Stimulated activated naive CD4-positive, alpha-beta T cell (primary cell): ENCODE measurements around the gene MLF2.

Source experiments
- DNase-seq, 6 experiments: peaks; one replicate each; lab custom pipeline; 2025; lab: John Stamatoyannopoulos, UW

Gene MLF2

DNA sequence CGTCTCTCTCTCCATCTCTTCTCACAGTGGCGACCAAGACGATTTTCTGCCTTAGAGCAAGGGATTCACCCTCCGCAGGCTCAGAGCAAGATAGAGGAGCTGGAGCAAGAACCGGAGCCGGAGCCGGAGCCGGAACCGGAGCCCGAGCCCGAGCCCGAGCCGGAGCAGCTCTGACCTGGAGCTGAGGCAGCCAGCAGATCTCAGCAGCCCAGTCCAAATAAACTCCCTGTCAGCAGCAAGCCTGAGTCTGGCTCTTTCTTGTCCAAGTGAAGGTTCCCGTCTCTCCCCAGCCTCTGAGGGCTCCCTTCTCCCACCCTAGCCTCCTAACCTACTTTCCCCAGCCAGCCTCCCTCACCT is 25.3 kb upstream of the MLF2 start:
- DNase-seq, result no peak

DNA sequence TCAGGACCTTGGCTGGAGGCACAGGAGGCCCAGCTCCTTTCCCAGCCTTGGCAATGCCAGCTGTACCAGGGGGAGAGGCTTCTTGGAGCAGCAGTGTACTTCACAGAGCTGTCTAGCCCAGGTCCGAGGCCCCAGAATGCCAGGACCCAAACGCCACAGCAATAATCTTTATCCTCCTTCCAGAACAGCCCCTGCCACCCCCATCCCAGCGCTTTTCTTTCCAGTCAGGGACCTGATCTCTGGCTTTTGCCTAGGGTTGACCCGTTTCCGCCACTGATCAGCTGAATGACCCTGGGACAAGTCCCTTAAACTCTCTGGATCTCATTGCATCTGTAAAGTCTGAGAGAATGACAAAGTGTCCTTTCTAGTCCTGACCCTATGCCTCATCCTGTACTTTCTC is 24.4 kb upstream of the MLF2 start:
- DNase-seq, result no peak

DNA sequence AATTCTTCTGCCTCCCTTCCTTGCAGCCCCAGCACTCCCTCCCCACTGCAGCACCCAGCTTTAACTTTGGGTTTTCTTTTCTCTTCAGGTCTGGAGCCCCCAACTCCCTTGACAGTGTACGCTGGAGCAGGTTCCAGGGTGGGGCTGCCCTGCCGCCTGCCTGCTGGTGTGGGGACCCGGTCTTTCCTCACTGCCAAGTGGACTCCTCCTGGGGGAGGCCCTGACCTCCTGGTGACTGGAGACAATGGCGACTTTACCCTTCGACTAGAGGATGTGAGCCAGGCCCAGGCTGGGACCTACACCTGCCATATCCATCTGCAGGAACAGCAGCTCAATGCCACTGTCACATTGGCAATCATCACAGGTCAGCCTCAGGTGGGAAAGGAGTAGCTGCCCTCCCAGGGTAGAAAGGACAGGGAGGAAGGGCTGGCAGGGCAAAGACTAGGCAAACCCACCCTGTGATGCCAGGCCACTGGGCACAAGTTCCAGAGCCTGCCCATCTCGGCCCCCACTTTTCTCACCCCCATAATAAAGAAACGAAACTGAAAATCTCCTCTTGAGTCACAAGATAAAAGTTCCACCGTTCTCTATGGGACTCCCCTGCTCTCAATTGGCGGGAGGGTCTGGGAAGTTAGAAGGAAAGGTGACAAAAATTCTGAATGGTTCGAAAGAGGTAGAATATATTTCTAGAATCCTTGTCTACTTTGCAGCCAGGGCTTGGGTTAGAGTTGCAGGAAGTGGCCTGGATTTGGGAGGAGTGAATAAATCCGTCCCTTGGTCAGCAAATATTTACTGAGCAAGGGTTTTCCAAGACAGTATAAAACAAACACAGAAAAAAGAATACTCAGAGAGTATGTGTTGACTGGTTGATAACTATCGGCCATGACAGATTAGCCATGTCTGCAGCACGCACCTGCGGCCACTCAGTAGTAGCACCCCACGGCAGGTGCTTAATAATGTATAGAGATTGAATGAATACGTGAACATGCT is 22.5 kb upstream of the MLF2 start:
- no peak for DNase-seq

DNA sequence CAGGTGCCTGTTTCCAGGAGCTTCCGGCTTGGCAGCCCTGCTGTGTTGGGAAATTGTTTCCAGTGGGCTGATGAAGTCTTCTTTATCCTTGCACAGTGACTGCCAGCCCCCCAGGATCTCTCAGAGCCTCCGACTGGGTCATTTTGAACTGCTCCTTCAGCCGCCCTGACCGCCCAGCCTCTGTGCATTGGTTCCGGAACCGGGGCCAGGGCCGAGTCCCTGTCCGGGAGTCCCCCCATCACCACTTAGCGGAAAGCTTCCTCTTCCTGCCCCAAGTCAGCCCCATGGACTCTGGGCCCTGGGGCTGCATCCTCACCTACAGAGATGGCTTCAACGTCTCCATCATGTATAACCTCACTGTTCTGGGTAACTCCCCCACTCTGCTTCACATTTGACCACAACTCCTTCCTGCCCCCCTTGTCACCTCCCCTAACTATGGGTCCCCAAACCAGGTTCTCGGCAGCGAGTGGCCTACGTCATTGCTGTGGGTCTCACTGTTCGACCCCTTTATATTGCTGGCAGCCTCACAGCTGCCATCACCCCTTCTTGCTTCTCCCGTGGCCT is 21.6 kb upstream of the MLF2 start:
- DNase-seq, result no peak

DNA sequence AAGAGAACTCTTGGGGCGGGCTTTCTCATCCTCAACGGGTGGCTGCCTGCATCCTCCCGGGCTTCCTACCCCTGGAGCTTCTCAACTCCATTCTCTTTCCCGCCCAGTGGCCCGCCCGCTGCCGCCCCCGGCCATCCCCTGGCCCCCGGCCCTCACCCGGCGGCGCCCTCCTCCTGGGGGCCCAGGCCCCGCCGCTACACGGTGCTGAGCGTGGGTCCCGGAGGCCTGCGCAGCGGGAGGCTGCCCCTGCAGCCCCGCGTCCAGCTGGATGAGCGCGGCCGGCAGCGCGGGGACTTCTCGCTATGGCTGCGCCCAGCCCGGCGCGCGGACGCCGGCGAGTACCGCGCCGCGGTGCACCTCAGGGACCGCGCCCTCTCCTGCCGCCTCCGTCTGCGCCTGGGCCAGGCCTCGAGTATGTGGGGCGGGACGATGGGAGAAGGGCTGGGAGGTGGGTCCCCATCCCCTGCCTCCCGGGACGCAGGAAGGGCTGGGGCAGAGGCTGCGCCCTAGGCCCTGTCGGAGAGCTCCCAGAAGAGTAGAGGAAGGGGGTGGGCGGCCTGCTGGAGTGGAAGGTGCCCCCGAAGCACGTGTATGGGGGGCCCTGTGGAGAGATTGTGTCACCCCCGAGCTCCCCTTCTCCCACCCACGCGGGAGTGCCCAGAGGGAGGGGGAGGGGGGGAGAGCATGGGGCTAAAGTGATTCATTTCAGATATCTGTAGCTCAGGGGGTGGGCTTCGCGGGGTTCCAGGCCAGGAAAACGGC is 20.8 kb upstream of the MLF2 start:
- DNase-seq, result no peak

DNA sequence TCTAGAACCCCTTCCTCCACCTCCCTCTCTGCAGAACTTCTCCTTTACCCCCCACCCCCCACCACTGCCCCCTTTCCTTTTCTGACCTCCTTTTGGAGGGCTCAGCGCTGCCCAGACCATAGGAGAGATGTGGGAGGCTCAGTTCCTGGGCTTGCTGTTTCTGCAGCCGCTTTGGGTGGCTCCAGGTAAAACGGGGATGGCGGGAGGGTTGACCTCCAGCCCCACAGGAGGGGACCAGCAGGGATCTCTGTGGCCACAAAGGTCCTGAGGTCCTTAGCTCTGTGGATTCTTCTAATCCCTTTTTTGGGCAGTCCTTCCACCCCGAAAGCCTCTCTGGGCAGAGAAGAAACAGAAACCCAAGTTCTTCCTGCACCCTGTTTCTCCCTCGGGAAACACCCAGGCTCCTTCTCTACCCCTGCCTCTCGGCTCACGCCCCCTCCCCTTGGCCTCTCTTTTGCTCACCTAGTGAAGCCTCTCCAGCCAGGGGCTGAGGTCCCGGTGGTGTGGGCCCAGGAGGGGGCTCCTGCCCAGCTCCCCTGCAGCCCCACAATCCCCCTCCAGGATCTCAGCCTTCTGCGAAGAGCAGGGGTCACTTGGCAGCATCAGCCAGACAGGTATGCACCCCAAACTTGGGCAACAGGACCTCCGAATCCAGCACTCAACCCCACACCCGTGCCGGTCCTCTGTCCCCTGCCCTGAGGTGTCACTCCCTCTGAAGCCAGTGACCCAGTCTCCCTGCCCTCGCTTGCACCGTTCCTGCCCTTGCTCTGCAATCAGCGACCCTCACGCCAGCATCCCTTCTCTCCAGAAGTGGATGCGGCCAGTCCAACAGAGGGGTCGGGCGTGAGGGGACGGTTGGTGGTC is 20.0 kb upstream of the MLF2 start:
- no peak for DNase-seq

DNA sequence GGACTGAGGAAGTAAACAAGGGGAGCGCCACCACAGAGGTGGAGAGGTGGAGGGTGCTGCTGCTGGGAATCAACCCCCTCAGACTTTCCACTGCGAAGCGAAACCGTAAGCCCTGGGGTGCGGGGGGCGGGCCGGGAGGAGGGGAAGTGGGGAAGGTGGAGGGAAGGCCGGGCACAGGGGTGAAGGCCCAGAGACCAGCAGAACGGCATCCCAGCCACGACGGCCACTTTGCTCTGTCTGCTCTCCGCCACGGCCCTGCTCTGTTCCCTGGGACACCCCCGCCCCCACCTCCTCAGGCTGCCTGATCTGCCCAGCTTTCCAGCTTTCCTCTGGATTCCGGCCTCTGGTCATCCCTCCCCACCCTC is 19.4 kb upstream of the MLF2 start, which contains the start of gene LAG3:
Gene LAG3 (plus strand): TSS at position 190 of the 365 bp plus-strand sequence. CDS start 333 bp downstream, outside the sequence.
- peak in 2 of 6 experiments; percentile 8 to 22 for DNase-seq

DNA sequence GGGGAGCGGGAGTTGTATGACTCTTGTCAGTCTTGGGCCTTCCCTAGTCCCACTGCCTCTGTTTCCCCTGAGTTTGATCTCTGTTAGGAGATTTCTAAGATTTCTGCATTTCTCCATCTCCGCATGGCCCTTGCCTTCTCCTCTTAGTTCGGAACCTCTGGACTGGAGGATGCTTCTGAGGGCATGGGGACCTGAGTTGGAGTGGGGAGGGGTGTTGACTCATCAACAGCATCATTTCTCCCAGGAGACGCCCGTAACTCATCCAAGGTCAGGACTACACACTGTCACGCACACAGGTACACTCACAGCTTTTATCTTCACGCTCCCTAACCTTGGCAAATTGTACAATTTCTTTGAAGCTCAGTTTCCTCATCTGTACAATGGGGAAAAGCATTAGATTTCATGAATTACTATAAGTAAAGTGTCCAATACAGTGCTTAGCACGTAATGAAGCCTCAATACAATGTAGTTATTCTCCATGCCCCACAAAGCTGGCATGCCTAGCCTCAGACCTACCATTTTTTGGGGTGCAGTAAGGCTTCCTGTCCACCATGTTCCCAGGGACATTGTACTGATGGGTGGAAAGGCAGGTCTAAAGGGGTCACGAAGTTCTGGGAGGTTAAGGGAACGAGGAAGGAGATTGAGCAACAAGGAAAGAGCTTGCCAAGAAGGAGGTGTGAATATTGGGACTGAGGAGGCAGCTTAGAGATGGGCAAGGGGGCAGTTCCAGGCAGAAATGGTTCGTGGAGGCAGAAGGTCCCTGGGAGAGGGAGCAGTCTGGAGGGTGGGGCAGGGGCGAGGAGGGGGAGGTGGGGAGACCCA is 18.8 kb upstream of the MLF2 start:
- DNase-seq, result no peak

DNA sequence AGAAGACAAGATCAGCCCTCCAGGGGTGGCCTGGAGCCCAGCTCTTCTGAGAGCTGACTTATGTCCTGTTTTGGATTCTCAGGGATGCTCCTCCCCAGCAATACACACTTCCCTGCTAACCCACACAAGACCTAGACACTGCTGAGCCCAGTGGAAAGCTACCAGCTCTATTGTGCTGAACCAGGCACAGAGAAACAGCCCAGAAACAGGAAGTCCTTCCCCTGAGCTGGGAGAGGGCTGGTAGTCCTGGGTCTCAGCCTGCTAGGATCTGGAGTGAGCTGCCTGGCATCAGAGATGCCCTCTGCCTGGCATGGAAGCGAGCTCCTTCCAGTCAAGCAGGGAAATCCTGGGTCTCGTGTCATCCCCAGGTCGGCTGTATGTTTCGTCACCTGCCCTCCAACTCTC is 18.2 kb upstream of the MLF2 start:
- DNase-seq, result no peak

DNA sequence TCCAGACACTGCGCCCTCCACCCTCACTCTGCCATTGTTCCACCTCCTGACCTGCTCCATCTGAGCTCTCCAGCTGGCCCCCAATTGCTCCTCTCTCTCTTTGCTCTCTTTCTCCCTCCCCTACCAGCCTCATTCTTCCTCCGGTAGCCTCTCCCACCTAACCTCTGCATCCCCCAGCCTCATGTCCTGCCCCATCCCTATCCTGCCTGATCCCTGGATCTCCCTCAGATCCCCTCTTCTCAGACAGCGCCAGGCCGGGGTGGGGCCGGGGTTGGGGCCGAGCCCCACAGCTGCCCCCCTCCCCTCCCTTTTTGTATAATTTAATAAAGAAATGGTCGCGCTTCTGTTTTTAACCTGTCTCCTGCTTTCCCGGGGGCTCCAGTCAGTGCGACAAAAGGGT is 17.7 kb upstream of the MLF2 start:
- DNase-seq, result no peak

DNA sequence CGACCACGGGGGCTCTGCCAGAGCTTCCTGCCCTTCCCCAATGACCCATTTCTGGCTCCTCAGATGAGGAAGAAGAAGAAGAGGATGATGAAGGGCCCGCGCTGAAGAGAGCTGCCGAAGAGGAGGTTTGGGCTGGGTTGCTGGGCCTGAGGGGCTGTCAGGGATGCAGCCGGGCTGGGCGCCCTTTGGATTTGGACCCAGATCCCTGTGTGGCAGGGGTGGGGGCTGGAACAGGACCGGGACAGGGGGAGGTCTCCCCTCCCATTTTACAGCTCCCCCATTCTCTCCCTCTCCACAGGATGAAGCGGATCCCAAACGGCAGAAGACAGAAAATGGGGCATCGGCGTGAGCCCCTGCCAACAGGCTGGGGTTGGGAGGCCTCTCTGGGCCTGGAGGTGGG is 17.2 kb upstream of the MLF2 start:
- no peak for DNase-seq

DNA sequence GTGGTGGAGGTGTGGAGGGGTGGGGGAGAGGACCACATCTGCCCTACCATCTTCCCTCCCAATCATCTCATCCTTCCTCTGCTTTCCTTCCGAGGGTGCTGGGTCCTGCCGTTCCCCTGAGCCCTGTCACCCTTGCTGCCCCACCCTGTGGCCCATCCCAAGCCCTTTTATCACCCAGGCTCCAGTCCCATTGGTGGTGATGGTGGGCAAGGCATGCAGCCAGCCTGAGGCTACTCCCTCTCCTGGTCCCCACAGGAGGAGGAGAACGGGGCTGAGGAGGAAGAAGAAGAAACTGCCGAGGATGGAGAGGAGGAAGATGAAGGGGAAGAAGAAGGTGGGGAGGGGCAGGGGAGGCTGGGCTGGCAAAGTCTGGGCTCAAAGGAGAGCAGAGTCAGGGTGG is 16.7 kb upstream of the MLF2 start:
- no peak for DNase-seq

DNA sequence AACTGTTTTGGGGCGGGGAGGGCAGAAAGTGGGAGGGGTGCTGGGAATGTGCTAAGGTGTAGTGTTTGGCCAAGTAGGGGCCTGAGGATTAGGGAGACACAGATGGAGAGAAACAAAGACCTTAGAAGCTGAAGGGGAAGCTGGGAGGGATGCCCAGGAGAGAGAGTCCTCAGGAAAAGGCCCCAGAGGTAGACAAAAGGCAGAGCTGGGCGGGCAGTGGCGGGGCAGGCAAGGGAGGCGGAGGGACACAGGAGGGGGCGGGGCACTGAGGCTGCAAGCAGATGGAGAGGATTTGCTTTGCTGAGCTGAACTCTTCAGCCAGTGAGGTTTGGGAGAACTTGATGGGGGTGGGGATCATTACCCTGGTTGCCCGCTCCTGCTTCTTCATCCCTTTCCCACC is 16.0 kb upstream of the MLF2 start:
- DNase-seq, result no peak

DNA sequence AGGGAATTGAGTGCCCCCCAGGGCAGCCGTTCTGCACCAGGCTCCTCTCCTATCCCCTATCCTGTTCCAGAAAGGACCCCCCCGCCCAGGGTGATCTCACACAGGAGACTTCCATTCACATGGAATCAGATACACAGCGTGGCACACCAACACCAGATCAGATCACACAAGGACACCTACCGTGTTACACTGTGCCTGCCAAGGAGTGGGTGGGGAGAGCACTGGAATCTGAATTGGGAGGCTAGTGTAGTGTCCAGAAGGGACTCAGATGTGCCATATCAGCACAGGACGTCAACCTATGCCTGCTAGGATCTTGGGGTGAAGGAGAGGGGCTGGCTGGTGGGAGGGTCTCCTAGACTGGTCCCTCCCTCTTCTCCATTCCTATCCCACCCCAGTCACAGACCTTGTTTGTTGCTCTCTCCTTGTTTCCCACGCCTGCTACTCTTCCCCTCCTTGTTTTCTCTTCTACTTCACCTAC is 15.5 kb upstream of the MLF2 start:
- DNase-seq, result no peak

DNA sequence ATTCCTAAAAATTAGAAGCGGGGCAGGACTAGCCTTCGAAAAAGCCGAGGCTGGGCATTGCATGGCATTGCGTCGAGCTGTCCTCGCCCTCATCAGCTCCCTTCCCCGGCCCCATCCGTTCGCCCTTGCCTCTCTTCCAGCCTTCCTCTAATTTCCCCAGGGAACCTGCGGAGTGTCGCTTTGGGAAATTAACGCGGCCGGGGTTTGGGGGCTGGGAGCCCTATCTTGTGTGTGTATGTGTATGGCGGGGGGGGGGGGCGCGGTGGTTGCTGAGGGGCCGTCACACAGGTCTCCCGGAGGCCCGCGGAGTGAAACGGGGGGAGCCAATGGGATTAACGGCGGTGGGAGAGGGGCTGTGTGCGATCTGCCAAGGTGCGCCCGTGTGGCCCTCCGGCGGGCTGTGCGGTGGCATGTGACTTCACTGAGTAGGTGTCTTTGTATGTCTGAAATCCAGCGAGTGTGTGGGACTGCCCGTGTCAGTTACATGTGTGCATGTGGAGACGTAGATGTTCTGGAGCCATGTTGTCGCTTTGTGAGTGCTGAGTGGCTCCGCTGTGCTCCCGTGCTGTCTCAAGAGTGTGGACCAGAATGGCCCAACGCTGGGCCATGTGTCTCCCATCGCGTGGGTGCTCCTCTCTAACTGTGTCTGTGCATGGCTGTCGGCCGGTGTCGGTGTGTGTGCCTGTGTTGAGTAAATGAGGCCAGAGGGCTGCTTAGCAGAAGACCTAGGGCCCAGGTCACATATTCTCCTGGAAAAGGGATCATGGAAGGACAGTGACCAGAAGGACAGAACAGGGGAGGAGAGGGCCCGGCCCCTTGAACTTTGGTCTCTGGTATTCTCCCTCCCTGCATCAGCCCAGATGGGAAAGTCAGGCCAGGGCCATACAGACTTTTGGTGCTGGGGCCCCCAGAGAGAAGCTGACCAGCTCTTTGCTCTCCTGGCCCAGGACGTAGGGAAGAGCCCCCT is 14.7 kb upstream of the MLF2 start:
- no peak for DNase-seq

DNA sequence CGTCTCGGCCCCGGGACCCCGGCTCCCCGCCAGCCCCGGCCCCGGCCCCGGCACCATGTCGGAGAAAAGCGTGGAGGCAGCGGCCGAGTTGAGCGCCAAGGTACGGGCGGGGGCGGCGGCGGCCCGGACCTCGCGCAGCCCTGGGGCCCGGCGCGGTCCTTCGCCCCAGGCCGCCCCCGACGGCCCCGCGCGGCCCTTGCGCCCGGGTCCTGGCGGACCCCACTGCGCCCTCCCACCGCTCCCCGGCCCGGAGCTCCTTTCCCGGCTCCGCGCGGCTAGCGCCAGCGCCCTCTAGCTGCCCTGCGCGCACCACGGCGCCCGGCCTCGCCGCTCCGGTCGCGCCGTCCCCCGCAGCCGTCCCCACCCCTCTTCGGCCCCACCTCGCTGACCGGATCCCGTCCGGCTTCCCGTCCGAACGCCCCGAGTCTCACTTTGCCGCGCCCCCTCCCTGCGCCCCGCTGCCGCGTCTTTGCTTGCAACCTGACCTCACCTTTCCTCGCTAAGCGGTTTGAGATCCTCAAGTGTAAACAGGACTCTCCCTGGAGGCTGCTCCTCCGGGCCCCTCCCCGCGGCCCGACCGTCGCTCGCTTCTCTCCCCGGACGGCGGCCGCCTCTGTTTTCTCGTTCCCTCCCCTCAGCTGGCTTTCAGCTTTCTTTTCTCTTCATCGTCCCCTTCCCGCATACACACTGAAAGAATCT is 13.9 kb upstream of the MLF2 start:
- DNase-seq, result peak in 5 of 6 experiments; percentile 10 to 71 (median 39)

DNA sequence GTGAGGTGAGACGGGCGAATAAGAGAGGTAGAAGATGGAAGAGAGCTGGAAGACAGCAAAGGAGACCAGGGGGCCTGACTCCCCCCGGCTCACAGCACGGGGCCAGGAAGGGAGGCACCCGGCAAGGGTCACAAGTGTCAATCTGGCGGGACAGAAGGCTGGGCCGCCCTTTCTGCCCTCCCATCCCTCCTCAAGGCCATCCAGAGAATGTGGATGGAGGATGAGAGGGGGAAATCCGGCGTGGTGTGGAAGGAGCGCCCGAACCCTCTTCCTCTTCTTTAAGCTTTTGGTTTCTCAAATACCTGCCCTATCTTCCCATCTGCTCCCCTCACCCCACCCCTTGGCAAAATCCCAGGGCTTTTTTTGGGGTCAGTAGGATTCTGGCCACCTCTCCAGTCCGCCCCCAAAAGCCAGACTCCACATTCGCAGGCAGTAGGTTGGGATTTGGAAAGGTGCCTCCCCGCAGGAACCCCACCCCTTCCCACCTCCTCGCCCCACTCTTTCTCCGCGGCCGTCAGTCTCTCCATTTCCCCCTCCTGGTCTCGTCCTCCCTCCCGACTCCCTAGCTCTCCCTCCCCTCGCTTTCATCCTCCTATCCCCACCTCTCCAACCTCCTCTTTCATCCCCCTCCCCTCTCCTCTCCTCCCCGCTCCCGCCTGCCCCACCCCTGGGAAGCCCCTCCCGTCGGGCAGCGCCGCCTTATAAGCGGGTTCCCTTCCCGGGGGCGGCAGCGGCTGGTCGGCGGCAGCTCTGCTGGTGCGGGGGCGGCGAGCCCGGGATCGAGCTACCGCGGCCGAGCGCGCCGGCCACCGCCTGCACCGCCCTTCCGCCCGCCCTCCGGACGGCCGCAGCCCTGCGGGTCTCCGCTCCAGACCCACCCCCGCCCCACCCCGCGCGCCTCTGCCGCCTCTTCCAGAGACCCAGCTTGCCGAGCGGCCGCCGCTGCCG is 13.0 kb upstream of the MLF2 start, which contains the start of gene PTMS:
Gene PTMS (plus strand): TSS at position 730 of the 948 bp plus-strand sequence. CDS start 343 bp downstream, outside the sequence.
- DNase-seq, result peak in 2 of 6 experiments; percentile 10 to 44
